Effector memory CD8-positive, alpha-beta T cell (primary cell): ENCODE results near the gene BARD1.

Experiments used
- ATAC-seq: fragments of 150-1000 bp; cut with Tn5 transposase; replicated peaks from 2 replicates; pipeline ENCODE4 v1.10.0; 2021; ENCODE audit warnings: mild to moderate bottlenecking, moderate library complexity
- DNase-seq, 3 experiments: peaks; one replicate each; pipeline ENCODE4 v3.0.0; 2021
- H3K27ac Mint-ChIP-seq, 2 donors: one replicate each; pipeline ENCODE4 v1.8.0; 2022; ENCODE audit warnings: mild to moderate bottlenecking in 2 of 2, mixed read lengths in 2 of 2, moderate library complexity in 2 of 2
- H3K27me3 Mint-ChIP-seq, 2 donors: one replicate each; pipeline ENCODE4 v1.8.0; 2022; ENCODE audit warnings: mixed read lengths in 2 of 2
- H3K36me3 Mint-ChIP-seq: one replicate; pipeline ENCODE4 v1.8.0; 2022; ENCODE audit warnings: mild to moderate bottlenecking, moderate library complexity, mixed read lengths; ENCODE audit not compliant: insufficient read depth
- H3K4me1 Mint-ChIP-seq, 2 donors: one replicate each; pipeline ENCODE4 v1.8.0; 2022; ENCODE audit warnings: low read depth in 2 of 2, mixed read lengths in 2 of 2
- H3K4me3 Mint-ChIP-seq, 2 donors: one replicate each; pipeline ENCODE4 v1.8.0; 2022; ENCODE audit warnings: mild to moderate bottlenecking in 2 of 2, mixed read lengths in 2 of 2, moderate library complexity in 2 of 2
- H3K9me3 Mint-ChIP-seq, 2 donors: one replicate each; pipeline ENCODE4 v1.8.0; 2022; ENCODE audit warnings: mixed read lengths in 2 of 2
- total RNA-seq, 9 experiments: gene quantifications; one replicate each; lab custom pipeline; 2026; lab: John Stamatoyannopoulos, UW

BARD1 gene
- 8.5 to 38.7 (median 14.7) reads per million in 9 experiments for total RNA-seq

DNA sequence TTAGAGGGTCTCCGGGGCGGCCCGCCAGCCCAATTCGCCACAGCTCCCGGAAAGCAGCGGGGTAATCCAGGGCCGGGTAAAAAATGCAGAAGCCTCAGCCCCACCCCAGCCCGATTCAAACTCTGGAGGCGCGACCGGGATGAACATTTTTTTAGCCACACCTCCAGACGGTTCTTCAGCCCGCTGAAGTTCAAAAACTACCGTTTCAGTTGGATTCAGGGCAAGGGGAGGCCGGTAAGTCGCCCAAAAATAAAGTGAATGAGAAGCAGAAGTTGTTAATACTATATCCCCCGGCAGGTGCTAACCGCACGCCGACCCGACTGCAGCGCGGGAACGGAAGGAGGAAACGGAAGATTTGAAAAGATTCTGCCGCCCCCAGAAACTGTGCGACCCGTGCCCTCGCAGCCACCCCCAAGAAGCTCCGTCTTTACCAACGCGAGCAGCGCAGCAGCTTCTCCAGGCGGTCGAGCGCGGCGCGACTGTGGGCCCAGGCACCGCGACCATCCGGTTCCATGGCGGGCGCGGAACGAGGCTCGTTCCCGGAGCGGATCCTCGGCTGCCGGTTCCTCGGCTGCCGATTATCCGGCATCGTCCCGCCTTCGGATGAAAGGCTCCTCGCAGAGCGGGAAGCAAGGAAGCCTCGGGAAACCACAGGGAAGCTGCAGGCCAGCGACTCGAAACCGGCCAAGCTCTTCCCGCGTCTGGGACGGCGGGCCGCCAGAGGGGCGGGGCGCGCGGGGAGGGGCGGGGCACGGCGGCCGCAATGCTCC is at the start of gene BARD1:
BARD1 (minus strand) TSS at position 703 of the 770 bp plus-strand sequence; CDS start at position 589, 114 bp downstream.
- peaks cover 0 to 10% of the 10 kb centered on the region in 2 donors for H3K27me3 Mint-ChIP-seq
- H3K4me1 Mint-ChIP-seq, result peaks cover 18 to 26% of the 10 kb centered on the region in 2 donors
- ATAC-seq, result peak; percentile 44
- H3K27ac Mint-ChIP-seq, result peak within 1 kb of the TSS; percentile 93
- DNase-seq, result peak; percentile 44 to 58 (median 45)
- H3K36me3 Mint-ChIP-seq, result peaks cover 8% of the 10 kb centered on the region
- no peaks in the 10 kb centered on the region for H3K9me3 Mint-ChIP-seq
- peak within 1 kb of the TSS; percentile 96 to 97 for H3K4me3 Mint-ChIP-seq

DNA sequence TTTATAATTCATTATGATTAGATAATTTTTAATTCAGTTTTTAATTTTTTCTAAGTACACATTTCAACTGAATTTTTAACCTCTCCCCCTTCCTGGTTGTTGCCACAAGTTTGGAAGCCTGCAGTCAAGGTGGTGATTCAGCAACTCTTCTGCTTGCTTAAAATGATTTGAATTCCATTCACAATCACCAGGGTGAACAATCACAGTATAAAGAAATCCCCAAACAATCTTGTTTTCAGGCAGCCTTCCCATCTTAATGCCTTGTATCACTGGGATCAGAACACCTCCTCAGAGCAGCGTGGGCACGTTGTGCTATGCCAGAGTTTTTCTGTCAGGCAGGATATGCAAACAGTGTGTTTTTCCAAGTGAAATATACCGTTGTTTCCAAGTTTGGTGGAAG is 46.7 kb upstream of the BARD1 start:
- H3K4me3 Mint-ChIP-seq, result no peak overlapping the region
- H3K27me3 Mint-ChIP-seq, result peaks cover 0 to 34% of the 10 kb centered on the region in 2 donors
- H3K4me1 Mint-ChIP-seq, result no peaks in the 10 kb centered on the region
- no peak for DNase-seq
- H3K27ac Mint-ChIP-seq, result no peak overlapping the region
- H3K36me3 Mint-ChIP-seq, result no peaks in the 10 kb centered on the region
- no peaks in the 10 kb centered on the region for H3K9me3 Mint-ChIP-seq
- ATAC-seq, result no peak

DNA sequence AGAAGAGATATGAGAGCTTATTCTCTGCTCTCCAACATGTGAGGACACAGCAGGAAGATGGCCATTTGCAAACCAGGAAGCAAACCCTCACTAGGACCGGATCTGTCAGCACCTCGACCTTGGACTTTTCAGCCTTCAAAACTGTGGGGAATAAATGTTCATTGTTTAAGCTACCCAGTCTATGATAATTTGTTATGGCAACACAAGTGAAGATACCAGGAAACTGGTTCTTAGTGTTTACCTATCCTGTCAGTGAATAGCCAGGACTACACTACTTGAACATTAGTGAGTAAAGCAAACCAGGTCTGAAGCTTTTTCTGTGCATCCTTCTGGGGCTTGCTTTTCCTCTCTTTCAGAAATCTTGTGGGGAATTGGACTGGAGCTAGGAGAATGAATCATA is 44.4 kb upstream of the BARD1 start:
- H3K36me3 Mint-ChIP-seq, result no peaks in the 10 kb centered on the region
- H3K4me3 Mint-ChIP-seq, result no peak overlapping the region
- no peaks in the 10 kb centered on the region for H3K4me1 Mint-ChIP-seq
- no peak for DNase-seq
- ATAC-seq, result no peak
- no peak overlapping the region for H3K27ac Mint-ChIP-seq
- H3K27me3 Mint-ChIP-seq, result peaks cover 0 to 37% of the 10 kb centered on the region in 2 donors
- H3K9me3 Mint-ChIP-seq, result no peaks in the 10 kb centered on the region

DNA sequence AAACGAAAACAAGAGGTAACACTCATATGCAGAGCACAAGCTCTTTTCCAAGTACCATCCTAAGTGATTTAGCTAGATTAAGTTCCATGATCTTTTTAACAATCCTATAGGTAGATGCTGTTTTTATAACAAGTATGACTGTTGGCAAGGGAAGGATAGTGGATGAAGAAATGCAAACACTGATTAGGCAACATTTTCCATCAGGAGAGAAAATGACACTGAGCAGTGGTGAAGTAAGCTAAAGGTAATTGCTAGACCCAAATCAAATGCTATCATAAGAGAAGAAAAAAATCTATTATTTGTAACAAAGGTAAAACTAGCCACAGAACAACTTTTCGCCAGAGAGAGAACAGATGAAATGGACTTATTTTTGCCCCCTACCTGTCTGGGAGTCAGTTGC is 34.3 kb upstream of the BARD1 start:
- Mint-ChIP-seq H3K9me3 (no peaks in the 10 kb centered on the region), H3K27ac (no peak overlapping the region), H3K27me3 (no peaks in the 10 kb centered on the region), H3K4me3 (no peak overlapping the region), H3K36me3 (no peaks in the 10 kb centered on the region), H3K4me1 (no peaks in the 10 kb centered on the region)
- DNase-seq (no peak), ATAC-seq (no peak)

DNA sequence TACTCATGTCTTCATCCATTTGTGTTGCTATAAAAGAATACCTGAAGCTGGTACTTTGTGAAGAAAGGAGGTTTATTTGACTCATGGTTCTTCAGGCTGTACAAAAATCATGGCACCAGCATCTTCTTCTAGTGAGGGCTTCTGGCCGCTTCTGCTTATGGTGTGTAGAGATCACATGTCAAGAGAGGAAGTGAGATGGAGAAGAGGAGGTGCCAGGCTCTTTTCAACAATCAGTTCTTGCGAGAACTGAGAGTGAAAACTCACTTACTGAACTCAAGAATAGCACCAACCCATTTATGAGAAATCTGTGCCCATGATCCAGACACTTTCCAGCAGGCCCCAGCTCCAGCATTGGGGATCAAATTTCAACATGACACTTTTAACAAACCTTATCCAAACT is 30.0 kb upstream of the BARD1 start:
- no peak for ATAC-seq
- DNase-seq, result no peak

DNA sequence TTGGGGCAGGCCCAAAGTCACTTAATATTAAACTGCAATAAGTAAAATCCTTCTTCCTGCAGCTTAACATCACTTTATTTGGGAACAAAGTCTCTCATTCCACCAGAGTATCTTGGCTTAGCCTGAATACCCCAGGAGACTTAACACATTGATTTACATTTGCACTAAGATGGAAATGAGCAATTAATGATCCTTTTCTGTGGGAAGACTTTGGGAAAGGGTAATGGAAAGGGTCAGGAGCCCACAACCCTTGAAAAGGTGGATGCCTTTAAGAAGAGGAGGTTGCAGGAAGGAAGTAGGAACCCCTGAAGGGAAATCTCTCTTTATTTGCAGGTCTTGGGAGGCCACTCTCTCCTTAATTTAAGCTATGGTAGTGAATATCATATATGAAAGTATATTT is 28.0 kb upstream of the BARD1 start:
- Mint-ChIP-seq H3K9me3 (no peaks in the 10 kb centered on the region), H3K36me3 (no peaks in the 10 kb centered on the region), H3K4me3 (no peak overlapping the region), H3K27ac (peak overlapping the region in 1 of 2 donors; percentile 57), H3K4me1 (no peaks in the 10 kb centered on the region), H3K27me3 (no peaks in the 10 kb centered on the region)
- DNase-seq (no peak), ATAC-seq (no peak)

More for the DNA sequence above, 30.0 kb upstream of the BARD1 start:
- H3K27ac Mint-ChIP-seq, result no peak overlapping the region
- no peak overlapping the region for H3K4me3 Mint-ChIP-seq
- no peaks in the 10 kb centered on the region for H3K27me3 Mint-ChIP-seq
- H3K9me3 Mint-ChIP-seq, result no peaks in the 10 kb centered on the region
- H3K4me1 Mint-ChIP-seq, result no peaks in the 10 kb centered on the region
- H3K36me3 Mint-ChIP-seq, result no peaks in the 10 kb centered on the region

DNA sequence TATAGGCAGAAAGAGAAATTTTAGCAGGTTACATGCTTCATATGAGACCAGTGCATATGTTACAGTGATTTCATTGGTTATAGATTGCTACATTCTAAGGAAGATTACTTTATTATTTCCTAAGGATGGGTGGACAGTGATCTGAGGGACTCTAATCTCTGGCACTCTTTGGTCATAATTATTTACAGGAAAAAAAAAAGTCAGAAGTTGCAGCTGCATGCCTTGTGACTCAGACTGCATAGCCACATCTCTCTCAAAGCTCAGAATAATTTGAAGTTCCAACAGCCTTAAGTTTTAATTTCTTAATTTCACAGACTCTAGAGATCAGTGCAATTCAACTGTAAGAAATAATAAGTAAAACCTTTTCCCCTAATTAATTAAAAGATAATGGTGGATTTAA is 27.1 kb upstream of the BARD1 start:
- no peaks in the 10 kb centered on the region for H3K9me3 Mint-ChIP-seq
- no peak for DNase-seq
- H3K4me1 Mint-ChIP-seq, result no peaks in the 10 kb centered on the region
- H3K36me3 Mint-ChIP-seq, result no peaks in the 10 kb centered on the region
- no peak for ATAC-seq
- no peaks in the 10 kb centered on the region for H3K27me3 Mint-ChIP-seq
- no peak overlapping the region for H3K4me3 Mint-ChIP-seq
- H3K27ac Mint-ChIP-seq, result no peak overlapping the region

DNA sequence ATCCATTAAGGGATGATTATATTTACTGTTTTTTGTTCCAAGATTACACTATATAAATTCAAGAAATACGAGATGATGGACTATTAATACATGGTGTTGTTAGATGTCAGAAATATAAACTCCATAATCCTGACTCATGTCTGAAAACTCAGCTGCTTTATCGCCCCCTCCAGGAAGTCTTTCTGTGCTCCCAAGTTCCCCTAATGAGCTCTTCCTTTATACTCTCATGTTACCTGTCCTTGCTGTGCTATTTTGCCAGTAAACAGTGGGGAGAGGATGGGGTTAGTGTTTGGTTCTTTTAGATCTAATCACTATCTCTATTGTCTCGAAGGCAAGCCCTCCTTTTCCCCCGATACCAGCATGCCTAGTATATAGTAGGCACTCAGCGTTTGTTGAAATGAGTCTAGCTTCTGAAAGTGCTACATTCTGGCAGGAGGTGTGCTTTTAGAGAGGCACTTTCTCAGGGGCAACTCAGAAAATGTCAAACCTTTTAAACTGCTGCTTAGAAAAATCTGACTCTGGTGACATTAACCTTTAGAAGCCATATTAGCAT is 21.4 kb upstream of the BARD1 start:
- no peak for DNase-seq
- H3K9me3 Mint-ChIP-seq, result no peaks in the 10 kb centered on the region
- no peak overlapping the region for H3K27ac Mint-ChIP-seq
- H3K4me1 Mint-ChIP-seq, result no peaks in the 10 kb centered on the region
- no peak overlapping the region for H3K4me3 Mint-ChIP-seq
- H3K27me3 Mint-ChIP-seq, result no peaks in the 10 kb centered on the region
- ATAC-seq, result peak; percentile 39
- no peaks in the 10 kb centered on the region for H3K36me3 Mint-ChIP-seq

DNA sequence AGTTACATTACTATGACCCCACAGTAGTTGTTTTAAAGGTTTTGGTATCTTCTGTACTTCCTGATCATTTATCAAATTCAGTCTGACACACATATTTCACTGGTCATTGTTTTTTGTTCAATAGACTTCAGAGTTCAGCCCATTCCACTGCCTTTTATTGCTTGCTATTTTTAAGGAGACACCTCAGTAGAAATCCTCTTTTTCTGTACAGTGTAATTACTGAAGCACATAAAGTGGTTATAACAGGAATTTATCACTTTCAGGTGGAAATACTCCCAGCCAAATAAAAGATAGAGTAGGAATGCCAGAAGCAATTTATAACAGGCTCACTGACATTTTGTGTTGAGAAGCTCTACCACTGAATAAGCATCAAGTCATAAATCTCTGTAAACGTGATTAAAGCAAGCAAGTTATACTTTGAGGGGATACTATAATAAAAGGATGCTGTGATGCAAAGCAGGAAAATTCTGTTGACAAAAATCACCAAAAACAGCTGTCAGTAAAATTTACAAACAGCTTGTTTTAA is 6.6 kb upstream of the BARD1 start:
- H3K4me1 Mint-ChIP-seq, result no peaks in the 10 kb centered on the region
- H3K36me3 Mint-ChIP-seq, result no peaks in the 10 kb centered on the region
- H3K4me3 Mint-ChIP-seq, result no peak overlapping the region
- no peak overlapping the region for H3K27ac Mint-ChIP-seq
- H3K9me3 Mint-ChIP-seq, result no peaks in the 10 kb centered on the region
- H3K27me3 Mint-ChIP-seq, result peaks cover 0 to 54% of the 10 kb centered on the region in 2 donors
- DNase-seq (no peak), ATAC-seq (no peak)

DNA sequence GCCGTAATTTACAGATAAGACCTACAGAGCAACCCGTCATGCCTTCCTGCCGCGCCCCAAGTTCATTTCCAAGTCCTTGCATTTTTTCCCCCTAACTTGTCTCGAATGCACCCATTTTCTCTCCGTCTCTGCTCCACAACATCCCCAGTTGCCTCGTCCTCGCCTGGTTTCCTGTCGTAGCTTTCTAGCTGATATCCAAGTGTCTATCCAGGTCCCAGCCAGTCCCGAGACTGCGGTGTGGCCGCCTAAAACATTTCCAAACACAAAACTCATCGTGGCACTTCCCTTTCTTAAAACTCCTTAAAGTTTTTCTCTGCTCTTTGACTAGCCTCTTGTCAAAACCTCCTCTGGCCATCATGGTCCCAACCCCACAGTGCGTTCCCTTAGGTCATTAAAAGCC is 1.2 kb upstream of the BARD1 start:
- ATAC-seq (no peak), DNase-seq (no peak)
- Mint-ChIP-seq H3K9me3 (no peaks in the 10 kb centered on the region), H3K4me1 (peaks cover 18 to 22% of the 10 kb centered on the region in 2 donors), H3K27me3 (peaks cover 0 to 17% of the 10 kb centered on the region in 2 donors), H3K27ac (peak overlapping the region; percentile 30 to 39), H3K36me3 (peaks cover 8% of the 10 kb centered on the region), H3K4me3 (peak overlapping the region; percentile 96 to 97)

DNA sequence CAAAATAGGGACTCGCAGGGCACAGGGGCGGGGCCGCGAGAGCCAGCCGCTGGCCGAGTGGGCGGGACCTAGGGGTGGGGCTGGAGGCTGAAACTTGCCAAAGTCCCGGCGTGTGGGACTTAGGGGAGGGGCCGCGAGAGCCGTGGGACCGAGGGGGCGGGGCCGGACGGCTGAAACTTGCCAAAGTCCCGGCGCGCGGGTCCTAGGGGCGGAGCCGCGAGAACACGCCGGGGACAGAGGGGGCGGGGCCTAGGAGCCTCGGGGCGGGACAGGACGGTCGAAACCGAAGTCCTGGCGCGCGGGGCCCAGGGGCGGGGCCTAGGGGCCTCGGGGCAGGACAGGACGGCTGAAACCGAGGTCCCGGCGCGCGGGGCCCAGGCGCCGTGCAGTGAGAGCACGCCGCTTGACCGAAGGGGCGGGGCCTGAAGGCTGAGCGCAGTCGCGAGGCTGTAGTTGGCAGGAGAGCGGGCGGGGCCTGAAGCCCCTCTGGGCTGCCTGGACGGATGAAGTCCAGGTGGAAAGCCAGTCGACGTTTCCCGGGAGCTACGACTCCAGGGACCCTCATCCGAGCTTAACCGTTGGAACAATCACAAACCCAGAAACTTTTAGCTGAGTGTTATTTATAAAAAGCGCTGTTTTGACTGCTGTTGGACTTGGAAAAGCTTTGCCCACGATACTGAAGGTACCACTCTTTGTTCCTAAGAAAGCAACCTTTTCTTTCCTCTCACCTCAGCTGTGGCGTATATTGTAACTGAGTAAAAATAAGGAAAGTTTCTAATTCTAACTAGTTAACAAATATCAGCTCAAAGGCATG is 475 bp upstream of the BARD1 start:
- peaks cover 18 to 26% of the 10 kb centered on the region in 2 donors for H3K4me1 Mint-ChIP-seq
- H3K4me3 Mint-ChIP-seq, result peak overlapping the region; percentile 96 to 97

DNA sequence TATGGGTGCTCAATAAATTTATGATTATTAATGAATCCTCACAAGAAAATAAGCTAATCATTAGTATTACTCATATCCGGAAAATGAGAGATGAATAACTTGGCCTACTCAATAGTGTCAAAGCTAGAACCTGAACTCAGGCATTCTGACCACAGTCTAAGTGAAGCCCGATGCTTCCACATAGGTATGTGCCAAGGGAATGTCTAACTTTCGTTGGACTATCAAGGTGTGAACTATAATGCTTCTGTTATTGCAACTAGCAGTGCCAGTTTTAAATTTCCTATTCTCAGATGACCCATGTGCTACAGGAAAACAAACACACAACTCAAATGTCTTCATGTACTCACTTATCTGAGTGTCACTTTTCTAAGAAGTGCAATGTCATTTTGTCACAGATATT is 1.8 kb downstream of the BARD1 start:
- no peaks in the 10 kb centered on the region for H3K27me3 Mint-ChIP-seq
- H3K36me3 Mint-ChIP-seq, result peaks cover 8% of the 10 kb centered on the region
- ATAC-seq (no peak), DNase-seq (no peak)
- peak overlapping the region; percentile 93 for H3K27ac Mint-ChIP-seq
- H3K4me3 Mint-ChIP-seq, result peak overlapping the region; percentile 96 to 97
- H3K4me1 Mint-ChIP-seq, result peaks cover 18 to 26% of the 10 kb centered on the region in 2 donors
- H3K9me3 Mint-ChIP-seq, result no peaks in the 10 kb centered on the region

More for the DNA sequence above, 475 bp upstream of the BARD1 start:
- H3K27ac Mint-ChIP-seq, result peak overlapping the region; percentile 93
- ATAC-seq (peak; percentile 77), DNase-seq (peak; percentile 94 to 97 (median 97))
- peaks cover 8% of the 10 kb centered on the region for H3K36me3 Mint-ChIP-seq
- no peaks in the 10 kb centered on the region for H3K9me3 Mint-ChIP-seq
- H3K27me3 Mint-ChIP-seq, result peaks cover 0 to 16% of the 10 kb centered on the region in 2 donors

DNA sequence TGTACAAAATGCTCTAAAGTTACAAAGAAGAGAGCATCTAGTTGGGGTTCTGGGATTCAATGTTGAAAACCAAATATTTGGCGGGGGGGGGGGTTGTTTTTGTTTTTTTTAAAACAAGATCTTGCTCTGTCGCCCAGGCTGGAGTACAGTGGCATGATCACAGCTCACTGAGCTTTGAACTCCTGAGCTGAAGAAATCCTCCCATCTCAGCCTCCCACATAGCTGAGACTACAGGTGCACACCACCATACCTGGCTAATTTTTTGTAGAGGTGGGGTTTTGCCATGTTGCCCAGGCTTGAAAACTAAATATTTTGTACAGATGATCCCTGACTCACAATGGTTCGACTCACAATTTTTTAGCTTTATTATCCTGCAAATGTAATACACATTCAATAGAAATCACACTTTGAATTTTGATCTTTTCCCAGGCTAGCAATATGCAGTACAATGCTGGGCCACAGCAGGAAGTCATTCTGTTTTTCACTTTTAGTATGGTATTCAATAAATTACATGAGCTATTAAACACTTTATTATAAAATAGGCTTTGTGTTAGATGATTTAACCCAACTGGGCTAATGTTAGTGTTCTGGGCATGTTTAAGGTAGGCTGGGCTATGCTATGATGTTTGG is 7.6 kb downstream of the BARD1 start:
- peaks cover 5 to 29% of the 10 kb centered on the region in 2 donors for H3K4me1 Mint-ChIP-seq
- H3K4me3 Mint-ChIP-seq, result no peak overlapping the region
- no peak for DNase-seq
- H3K36me3 Mint-ChIP-seq, result no peaks in the 10 kb centered on the region
- H3K9me3 Mint-ChIP-seq, result no peaks in the 10 kb centered on the region
- ATAC-seq, result no peak
- no peak overlapping the region for H3K27ac Mint-ChIP-seq
- no peaks in the 10 kb centered on the region for H3K27me3 Mint-ChIP-seq
